H9 (cell line): Measurements from ENCODE around the gene MAPKAP1. TPM values are rescaled to one million over a fixed set of nuclear protein-coding genes. Genes with fewer than 3 reads are reported as not detected.

Experiments
- DNase-seq: peaks from one replicate; pipeline ENCODE4 v3.0.0-alpha.2; 2017
- H2AFZ ChIP-seq: one replicate; pipeline ENCODE4 v1.6.1; 2013; ENCODE audit warnings: mild to moderate bottlenecking, low read length, control low read depth, moderate library complexity
- H2AK5ac ChIP-seq: 2 replicates; pipeline ENCODE4 v1.6.1; 2013; ENCODE audit warnings: low read length, control low read depth, mixed read lengths; ENCODE audit not compliant: insufficient read length
- H2BK120ac ChIP-seq: one replicate; pipeline ENCODE4 v1.6.1; 2013; ENCODE audit warnings: low read depth, mild to moderate bottlenecking, low read length, control low read depth, inconsistent platforms; ENCODE audit not compliant: poor library complexity, severe bottlenecking
- H2BK12ac ChIP-seq: 2 replicates; pipeline ENCODE4 v1.6.1; 2013; ENCODE audit warnings: low read length, control low read depth, mixed read lengths, low read depth; ENCODE audit not compliant: insufficient read length
- H2BK15ac ChIP-seq: 2 replicates; pipeline ENCODE4 v1.6.1; 2013; ENCODE audit warnings: low read depth, low read length, control low read depth
- H2BK20ac ChIP-seq: one replicate; pipeline ENCODE4 v1.6.1; 2013; ENCODE audit warnings: low read depth, mild to moderate bottlenecking, low read length, control low read depth, inconsistent platforms; ENCODE audit not compliant: poor library complexity, severe bottlenecking
- H2BK5ac ChIP-seq: 2 replicates; pipeline ENCODE4 v1.6.1; 2013; ENCODE audit warnings: low read length, control low read depth, mixed read lengths; ENCODE audit not compliant: insufficient read length
- H3K14ac ChIP-seq: 2 replicates; pipeline ENCODE4 v1.6.1; 2013; ENCODE audit warnings: low read length, control low read depth; ENCODE audit not compliant: insufficient read depth
- H3K18ac ChIP-seq: 2 replicates; pipeline ENCODE4 v1.6.1; 2013; ENCODE audit warnings: low read depth, mild to moderate bottlenecking, mixed read lengths, low read length, control low read depth; ENCODE audit not compliant: insufficient read length
- H3K23ac ChIP-seq: 2 replicates; pipeline ENCODE4 v1.6.1; 2013; ENCODE audit warnings: low read length, control low read depth, mixed read lengths, low read depth; ENCODE audit not compliant: insufficient read length
- H3K23me2 ChIP-seq: 2 replicates; pipeline ENCODE4 v1.6.1; 2013; ENCODE audit warnings: low read depth, mild to moderate bottlenecking, mixed read lengths, low read length, control low read depth; ENCODE audit not compliant: insufficient read length, poor library complexity, severe bottlenecking
- H3K27ac ChIP-seq: 2 replicates; pipeline ENCODE4 v1.5.1; 2013; ENCODE audit warnings: low read length, control low read depth, mixed read lengths, low read depth; ENCODE audit not compliant: insufficient read length
- H3K27me3 ChIP-seq: 2 replicates; pipeline ENCODE4 v1.6.1; 2013; ENCODE audit warnings: low read length, control low read depth, inconsistent platforms; ENCODE audit not compliant: insufficient read depth
- H3K4ac ChIP-seq: 2 replicates; pipeline ENCODE4 v1.6.1; 2013; ENCODE audit warnings: low read depth, mild to moderate bottlenecking, control low read depth, inconsistent platforms, low read length, moderate library complexity
- H3K4me1 ChIP-seq: 2 replicates; pipeline ENCODE4 v1.6.1; 2013; ENCODE audit warnings: low read length, control low read depth, inconsistent platforms; ENCODE audit not compliant: insufficient read depth
- H3K4me2 ChIP-seq: 2 replicates; pipeline ENCODE4 v1.6.1; 2013; ENCODE audit warnings: low read length, control low read depth, mixed read lengths; ENCODE audit not compliant: insufficient read length, insufficient read depth
- H3K56ac ChIP-seq: 2 replicates; pipeline ENCODE4 v1.6.1; 2013; ENCODE audit warnings: low read depth, mild to moderate bottlenecking, mixed read lengths, low read length, control low read depth; ENCODE audit not compliant: insufficient read length
- H3K79me1 ChIP-seq: 2 replicates; pipeline ENCODE4 v1.6.1; 2013; ENCODE audit warnings: low read depth, mild to moderate bottlenecking, moderate library complexity, low read length, control low read depth, inconsistent platforms; ENCODE audit not compliant: insufficient read depth, poor library complexity, severe bottlenecking
- H3K79me2 ChIP-seq: 2 replicates; pipeline ENCODE4 v1.6.1; 2013; ENCODE audit warnings: low read length, control low read depth, inconsistent platforms; ENCODE audit not compliant: insufficient read depth
- H3K9ac ChIP-seq: 2 replicates; pipeline ENCODE4 v1.6.1; 2013; ENCODE audit warnings: low read length, control low read depth, mixed read lengths; ENCODE audit not compliant: insufficient read length; ENCODE audit errors: extremely low read depth
- H3K9me3 ChIP-seq: one replicate; pipeline ENCODE4 v1.6.1; 2013; ENCODE audit warnings: low read depth, low read length, inconsistent platforms; ENCODE audit not compliant: control insufficient read depth
- H3T11ph ChIP-seq: one replicate; pipeline ENCODE4 v1.6.1; 2013; ENCODE audit warnings: mild to moderate bottlenecking, low read length, control low read depth, inconsistent platforms
- H4K20me1 ChIP-seq: one replicate; pipeline ENCODE4 v1.6.1; 2013; ENCODE audit not compliant: control insufficient read depth, insufficient read length, insufficient read depth
- H4K5ac ChIP-seq: 2 replicates; pipeline ENCODE4 v1.6.1; 2013; ENCODE audit warnings: low read depth, mild to moderate bottlenecking, mixed read lengths, low read length, control low read depth; ENCODE audit not compliant: insufficient read length
- H4K8ac ChIP-seq: replicated peaks from 2 replicates; pipeline ENCODE4 v1.6.1; 2013; ENCODE audit warnings: low read length, control low read depth, mixed read lengths, low read depth; ENCODE audit not compliant: insufficient read length
- H4K91ac ChIP-seq: 2 replicates; pipeline ENCODE4 v1.6.1; 2013; ENCODE audit warnings: low read depth, mild to moderate bottlenecking, moderate library complexity, mixed read lengths, low read length, control low read depth; ENCODE audit not compliant: insufficient read length
- H3K27ac Mint-ChIP-seq, 3 experiments: 2 replicates in 2 of 3; 3 replicates in 1 of 3; pipeline ENCODE4 v1.8.0; 2020 to 2021; ENCODE audit warnings: mixed read lengths in 3 of 3, mild to moderate bottlenecking in 1 of 3, moderate library complexity in 1 of 3
- H3K27me3 Mint-ChIP-seq: 2 replicates; pipeline ENCODE4 v1.8.0; 2021; ENCODE audit warnings: low read depth, mild to moderate bottlenecking, moderate library complexity, mixed read lengths
- H3K36me3 Mint-ChIP-seq, 3 experiments: 2 replicates in 2 of 3; 3 replicates in 1 of 3; pipeline ENCODE4 v1.8.0; 2020 to 2021; ENCODE audit warnings: low read depth in 3 of 3, mixed read lengths in 3 of 3; ENCODE audit not compliant: insufficient read depth in 1 of 3
- H3K4me1 Mint-ChIP-seq, 2 experiments: 2 replicates each; pipeline ENCODE4 v1.8.0; 2020; ENCODE audit warnings: mixed read lengths in 2 of 2
- H3K4me3 Mint-ChIP-seq, 2 experiments: 2 replicates in 1 of 2; 3 replicates in 1 of 2; pipeline ENCODE4 v1.8.0; 2020 to 2021; ENCODE audit warnings: mild to moderate bottlenecking in 2 of 2, mixed read lengths in 2 of 2, moderate library complexity in 1 of 2
- H3K9me3 Mint-ChIP-seq, 2 experiments: 2 replicates in 1 of 2; 3 replicates in 1 of 2; pipeline ENCODE4 v1.8.0; 2020; ENCODE audit warnings: mild to moderate bottlenecking in 2 of 2, mixed read lengths in 2 of 2, moderate library complexity in 1 of 2
- CTCF ChIP-seq: fragments of 200-600 bp; sonication (generic); conservative IDR thresholded peaks from 3 replicates; pipeline ENCODE4 v1.8.0; 2021; ENCODE audit warnings: antibody characterized with exemption, mild to moderate bottlenecking
- WGBS: extraction: QIAGEN DNeasy Blood & Tissue Kit; methylation state at CpG from one replicate; pipeline ENCODE4 v1.1.7; 2013; ENCODE audit warnings: missing lambda C conversion rate, low lambda C conversion rate, mixed read lengths; ENCODE audit not compliant: insufficient read length; ENCODE audit errors: extremely low coverage; 5-methylcytosine and 5-hydroxymethylcytosine counted together
- total RNA-seq: library from RNA; stranded (reverse); gene quantifications from 2 replicates; pipeline ENCODE4 v1.2.1, GENCODE V29; 2021

The MAPKAP1 gene
- total RNA-seq, 1 experiment from 2014 or later, result 97.0 TPM

GRCh38 chr9:125538092-125538473 is 168.9 kb downstream of the MAPKAP1 start:
- no peaks in the 10 kb centered on the region for H3K9me3 Mint-ChIP-seq
- H3K4ac ChIP-seq, result no peak overlapping the region
- WGBS, result no CpG with 5 or more reads among the region's 2 CpGs
- no peak for DNase-seq
- no peak overlapping the region for H3T11ph ChIP-seq
- H3K27ac ChIP-seq, result no peak overlapping the region
- H3K27me3 ChIP-seq, result no peaks in the 10 kb centered on the region
- H3K79me2 ChIP-seq, result no peaks in the 10 kb centered on the region; the same call in 1 of the 2 replicates
- no peaks in the 10 kb centered on the region for H3K27me3 Mint-ChIP-seq
- H2BK120ac ChIP-seq, result no peak overlapping the region
- no peak overlapping the region for H2AK5ac ChIP-seq
- no peaks in the 10 kb centered on the region for H3K23me2 ChIP-seq
- no peaks in the 10 kb centered on the region for H3K9me3 ChIP-seq
- no peak overlapping the region for H4K91ac ChIP-seq
- no peak overlapping the region for H3K4me3 Mint-ChIP-seq
- peak overlapping the region in 1 of 3 experiments; percentile 3; a peak in 2 of 7 replicates for H3K27ac Mint-ChIP-seq
- TF ChIP-seq CTCF, result no peak
- no peak overlapping the region for H3K9ac ChIP-seq
- H3K23ac ChIP-seq, result no peak overlapping the region
- H3K79me1 ChIP-seq, result no peaks in the 10 kb centered on the region
- no peak overlapping the region for H2AFZ ChIP-seq
- no peak overlapping the region for H2BK15ac ChIP-seq
- no peak overlapping the region for H3K14ac ChIP-seq
- H3K36me3 Mint-ChIP-seq, result no peaks in the 10 kb centered on the region; a peak in 1 of 7 replicates
- no peaks in the 10 kb centered on the region for H4K20me1 ChIP-seq
- no peak overlapping the region for H4K8ac ChIP-seq
- no peak overlapping the region for H4K5ac ChIP-seq
- no peak overlapping the region for H3K4me2 ChIP-seq
- no peak overlapping the region for H2BK12ac ChIP-seq
- H3K4me1 ChIP-seq, result no peaks in the 10 kb centered on the region
- no peak overlapping the region for H2BK5ac ChIP-seq
- H3K18ac ChIP-seq, result no peak overlapping the region
- peaks cover 5 to 8% of the 10 kb centered on the region in 2 experiments for H3K4me1 Mint-ChIP-seq
- no peak overlapping the region for H3K56ac ChIP-seq
- no peak overlapping the region for H2BK20ac ChIP-seq
